GM19328 (cell line): Measurements from ENCODE around the gene TMEM190.

Source experiments
- ATAC-seq: cut with Tn5 transposase; IDR thresholded peaks from one replicate; pipeline ENCODE4 v1.9.1; 2021; ENCODE audit warnings: mild to moderate bottlenecking, moderate library complexity; ENCODE audit not compliant: unreplicated experiment

Gene TMEM190

DNA sequence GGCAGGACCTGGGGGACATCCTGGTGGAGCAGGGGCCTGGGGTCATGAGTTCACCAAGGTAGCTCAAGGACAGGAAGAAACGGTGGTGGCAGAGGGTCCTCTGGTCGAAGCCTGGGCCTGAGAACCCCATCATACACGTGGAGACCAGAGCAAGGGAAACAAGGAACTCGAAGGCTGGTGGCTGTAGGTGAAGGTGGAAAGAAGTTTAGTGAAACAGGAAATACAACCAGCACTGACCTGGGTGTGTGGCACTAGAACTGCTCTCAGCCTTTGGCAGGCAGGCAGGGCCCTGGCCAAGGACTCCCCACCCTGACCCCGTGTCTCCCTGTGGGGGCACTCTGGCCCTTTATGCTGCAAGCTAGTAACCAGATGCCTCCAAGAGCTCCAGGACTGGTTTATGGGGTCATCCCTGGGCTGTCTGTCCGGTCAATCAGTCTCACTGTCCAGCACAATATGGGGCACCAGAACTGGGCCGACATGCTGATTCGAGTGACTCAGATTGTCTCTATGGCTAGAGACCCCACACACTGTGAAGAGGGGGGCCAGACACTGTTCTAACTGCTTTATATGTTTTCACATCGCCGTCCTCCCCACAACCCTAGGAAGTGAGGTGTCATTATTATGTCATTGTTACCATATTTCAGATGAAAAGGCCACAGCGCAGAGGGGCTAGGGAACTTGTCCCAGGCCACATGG is 25.9 kb upstream of the TMEM190 start:
- no peak for ATAC-seq

DNA sequence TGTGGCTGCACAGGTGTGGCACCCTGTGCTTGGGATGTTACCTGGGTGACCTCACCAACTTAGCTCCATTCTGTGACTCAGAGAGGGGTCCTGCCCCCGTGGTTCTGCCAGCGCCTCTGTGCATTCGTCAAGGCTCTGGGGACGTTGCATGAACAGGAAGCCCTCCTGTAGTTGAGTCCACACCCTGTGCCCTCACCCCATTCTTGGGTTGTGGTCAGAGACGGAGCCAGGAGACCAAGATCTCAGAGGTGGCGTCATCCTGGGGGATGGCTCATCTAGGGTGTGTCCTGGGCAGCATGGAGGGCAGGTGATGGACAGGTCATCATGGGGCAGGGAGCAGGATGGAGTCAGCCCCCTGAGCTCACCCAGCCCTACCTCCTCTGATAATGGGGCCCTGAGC is 24.6 kb upstream of the TMEM190 start:
- ATAC-seq: no peak

DNA sequence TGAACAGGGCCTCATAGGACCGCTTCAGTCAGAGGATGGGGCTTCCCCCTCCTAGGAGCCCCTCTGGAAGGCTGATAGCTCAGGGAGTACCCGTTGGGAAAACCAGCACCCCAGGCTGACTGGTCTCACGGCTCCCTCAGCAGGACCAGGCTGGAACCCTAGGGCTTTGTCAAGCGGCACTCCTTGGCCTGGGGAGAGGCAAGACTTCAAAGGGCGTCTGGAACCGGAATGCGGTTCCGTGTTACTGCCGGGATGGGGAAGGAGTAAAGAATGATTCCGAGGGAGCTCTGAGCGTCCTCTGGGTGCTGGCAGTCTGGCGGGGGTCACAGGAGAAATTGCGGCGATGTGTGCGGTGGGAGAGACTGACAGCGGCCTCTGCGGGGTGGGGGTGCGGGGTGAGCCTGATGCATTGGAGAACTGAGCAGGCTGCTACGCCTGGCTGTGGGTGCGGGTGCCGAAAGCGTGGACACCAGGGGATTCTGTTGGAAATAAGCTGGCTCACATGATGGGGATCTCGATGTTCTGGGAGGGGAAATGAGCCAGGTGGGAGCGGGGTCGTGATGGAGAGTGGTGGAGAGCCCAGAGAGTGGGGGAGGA is 24.0 kb upstream of the TMEM190 start:
- ATAC-seq: no peak

DNA sequence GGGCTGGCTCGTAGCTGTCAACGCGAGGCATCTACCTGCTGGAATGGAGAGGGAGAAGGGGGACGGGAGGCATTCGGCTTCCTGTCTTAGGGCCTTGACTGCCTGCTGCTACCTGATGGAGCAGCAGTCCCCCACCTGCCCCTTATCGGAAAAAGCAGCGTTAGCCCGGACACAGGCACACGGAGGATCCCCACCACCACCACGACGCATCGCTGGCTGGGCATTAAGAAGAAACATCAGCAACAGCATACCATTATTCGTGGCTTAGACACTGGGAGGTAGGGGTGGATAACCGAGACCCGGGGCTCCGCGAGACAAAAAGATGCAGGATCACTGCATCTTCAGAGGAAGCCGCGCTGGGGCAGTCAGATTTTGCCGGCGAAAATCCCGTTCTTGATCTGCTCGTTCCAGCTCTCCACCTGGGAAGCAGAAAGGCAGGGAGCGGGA is 23.2 kb upstream of the TMEM190 start:
- ATAC-seq: no peak

DNA sequence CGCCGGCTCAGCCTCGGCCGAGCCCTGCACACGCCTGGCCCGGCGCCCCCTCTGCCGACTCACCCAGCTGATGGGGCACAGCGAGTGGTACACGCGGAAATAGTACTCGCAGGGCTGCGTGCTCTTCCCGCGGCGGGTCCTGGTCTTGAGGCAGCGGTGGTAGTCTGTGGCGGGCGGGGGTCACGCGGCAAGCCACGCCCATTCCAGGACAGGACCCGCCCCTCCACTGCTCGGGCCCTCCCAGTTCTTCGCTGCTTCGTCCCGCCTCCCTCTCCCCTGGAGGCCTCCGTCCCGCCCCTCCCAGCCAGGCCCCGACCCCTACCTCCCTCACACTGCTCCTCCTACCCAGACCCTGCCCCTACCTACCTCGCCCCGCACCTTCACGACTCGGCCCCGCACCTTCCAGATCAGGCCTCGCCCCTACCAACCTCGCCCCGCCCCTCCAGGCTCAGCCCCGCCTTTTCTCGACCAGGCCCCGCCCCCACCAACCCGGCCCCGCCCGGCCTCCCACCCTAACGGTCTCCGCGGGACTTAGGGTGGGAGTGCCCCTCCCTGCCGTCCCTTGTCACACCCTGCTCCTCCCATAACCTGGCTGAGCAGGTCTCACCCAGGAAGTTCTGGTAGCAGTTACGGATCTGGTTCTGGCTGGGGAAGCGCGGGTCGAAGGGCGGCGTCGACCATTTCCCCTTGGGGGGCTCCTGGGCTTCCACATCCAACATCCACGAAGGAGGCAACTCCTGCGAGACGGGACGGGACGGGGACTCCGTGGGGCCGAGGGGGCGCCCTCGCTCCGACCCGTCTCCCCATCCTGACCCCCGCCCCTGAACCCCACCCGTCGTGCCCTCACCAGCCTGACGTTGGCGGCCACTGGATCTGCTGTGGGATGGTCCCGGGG is 22.6 kb upstream of the TMEM190 start:
- ATAC-seq: no peak

DNA sequence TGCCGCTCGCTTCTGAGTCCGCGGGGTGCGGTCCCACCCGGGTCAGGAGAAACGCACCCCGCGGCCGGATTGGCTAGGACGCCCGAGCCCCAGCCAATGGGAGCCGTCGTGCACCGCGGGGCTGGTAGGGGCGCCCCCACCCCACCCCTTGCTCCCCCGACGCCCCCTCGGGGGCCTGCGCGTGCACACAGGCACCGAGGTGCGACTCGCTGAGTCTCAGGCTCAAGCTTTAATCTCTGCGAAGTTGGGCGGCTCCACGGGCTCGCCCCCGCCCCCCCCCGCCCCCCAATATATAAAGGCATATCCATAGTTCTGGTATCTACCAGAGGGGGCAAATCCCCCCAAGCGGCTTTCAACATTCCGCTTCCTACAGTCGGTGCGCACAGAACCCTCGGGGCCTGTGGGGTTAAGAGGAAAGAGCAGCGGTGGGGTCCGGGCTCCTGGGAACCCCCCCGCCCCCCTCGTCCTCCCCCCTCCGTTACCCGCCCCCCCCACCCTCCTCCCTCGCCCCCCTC is 21.9 kb upstream of the TMEM190 start, which contains the start of gene COX6B2:
Gene COX6B2 (minus strand): TSS at position 22 of the 515 bp plus-strand sequence. CDS start 198 bp downstream, outside the sequence.
- ATAC-seq: no peak

DNA sequence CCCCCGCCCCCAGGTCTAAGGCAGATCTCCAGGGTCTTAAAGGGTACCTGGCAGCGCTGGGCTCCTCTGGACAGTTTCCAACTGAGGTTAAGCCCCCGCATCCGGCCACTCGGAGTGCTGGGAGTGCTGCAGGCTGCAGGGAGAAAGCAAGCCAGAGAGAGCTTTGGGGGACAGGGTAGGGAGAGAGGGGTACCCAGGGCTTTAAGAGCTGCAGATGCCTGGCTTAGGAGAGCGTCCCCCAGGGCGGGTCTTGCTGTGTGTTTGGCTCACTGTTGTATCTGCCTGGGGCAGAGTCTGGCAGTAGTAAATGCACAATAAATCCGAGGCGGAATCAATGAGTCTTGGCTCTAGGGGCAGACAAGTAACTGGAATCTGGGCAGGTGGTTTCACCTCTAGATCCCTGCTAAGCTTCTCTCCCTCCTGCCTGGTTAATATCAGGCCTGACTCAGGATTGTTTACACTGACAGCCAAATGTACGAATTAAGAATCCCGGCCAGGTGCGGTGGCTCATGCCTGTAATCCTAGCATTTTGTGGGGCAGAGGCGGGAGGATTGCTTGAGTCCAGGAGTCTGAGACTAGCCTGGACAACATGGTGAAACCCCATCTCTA is 21.3 kb upstream of the TMEM190 start:
- no peak for ATAC-seq

DNA sequence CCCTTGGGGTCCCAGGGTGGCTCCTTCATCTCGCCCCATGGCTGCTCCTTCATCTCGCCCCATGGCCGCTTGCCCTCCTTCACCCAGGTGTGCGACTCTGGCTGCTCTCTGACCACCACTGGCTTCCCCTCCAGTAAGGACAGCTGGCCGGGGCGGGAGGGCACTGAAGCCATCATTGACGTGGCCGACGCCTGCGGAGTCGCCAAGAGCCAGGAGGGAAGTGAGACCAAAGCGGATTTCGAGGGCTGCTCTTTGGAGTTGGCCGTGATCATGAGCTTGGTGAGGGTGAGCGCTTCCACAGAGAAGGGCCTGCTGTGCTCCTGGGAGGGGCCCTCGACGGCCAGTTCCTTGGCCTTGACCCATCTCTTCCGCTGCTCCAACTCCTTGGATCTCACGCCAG is 18.1 kb upstream of the TMEM190 start:
- ATAC-seq: no peak

DNA sequence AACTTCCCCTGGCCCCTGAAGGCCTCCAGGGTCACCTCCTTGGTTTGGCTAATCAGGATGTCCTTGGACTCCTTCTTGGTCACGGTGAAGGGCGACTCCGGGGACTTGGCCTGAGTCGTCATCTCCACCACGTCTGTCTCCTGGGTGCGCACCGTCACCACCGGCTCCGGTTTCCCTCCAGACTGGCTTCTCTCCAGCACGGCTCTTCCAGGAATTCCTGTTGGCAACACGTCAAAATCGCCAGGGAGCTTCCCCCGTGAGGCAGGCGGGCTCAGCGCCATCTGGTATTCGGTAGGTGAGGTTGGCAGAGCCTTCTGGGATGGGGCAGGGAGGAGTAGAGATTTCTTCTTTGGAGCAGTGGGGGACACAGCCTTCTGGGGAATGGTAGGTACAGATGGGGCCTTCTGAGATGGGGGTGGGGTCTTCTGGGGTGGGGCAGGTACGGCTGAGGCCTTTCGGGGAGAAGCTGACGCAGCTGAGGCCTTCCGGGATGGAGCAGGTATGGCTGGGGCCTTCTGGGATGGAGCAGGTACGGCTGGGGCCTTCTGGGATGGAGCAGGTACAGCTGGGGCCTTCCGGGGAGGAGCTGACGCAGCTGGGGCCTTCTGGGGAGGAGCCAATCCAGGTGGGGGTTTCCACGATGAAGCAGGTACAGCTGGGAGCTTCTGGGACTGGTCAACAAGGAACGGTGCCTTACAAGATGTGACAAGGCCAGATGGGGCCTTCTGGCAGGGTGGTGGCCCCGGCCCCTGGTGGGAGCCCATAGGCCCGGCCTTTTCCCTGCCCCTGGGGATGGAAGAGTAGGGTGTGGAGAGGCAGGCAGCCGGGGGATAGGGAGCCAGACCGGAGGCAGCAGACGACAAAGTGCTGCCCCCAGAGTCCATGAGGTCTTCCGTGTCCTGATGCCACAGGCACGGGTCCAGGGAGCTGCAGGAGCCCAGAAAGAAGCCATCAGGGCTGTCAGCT is 17.4 kb upstream of the TMEM190 start:
- no peak for ATAC-seq

DNA sequence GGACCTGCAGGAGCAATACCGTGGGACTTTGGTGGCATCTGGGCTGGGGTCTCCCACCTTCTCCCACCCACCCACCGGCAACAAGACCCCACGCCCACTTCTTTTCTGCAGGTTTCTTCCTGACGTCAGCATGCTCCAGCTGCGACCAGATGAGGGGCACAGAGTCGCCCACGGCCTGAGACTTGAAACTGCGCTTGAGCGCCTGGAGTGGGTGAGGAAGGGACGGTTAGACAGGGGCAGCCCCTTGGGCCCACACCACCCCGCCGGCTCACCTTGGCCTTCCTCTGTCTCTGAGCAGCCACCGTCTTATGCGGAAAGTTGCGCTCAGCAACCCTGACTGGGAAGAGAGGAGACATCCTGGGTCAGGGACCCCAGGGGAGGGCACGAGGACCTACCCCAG is 15.7 kb upstream of the TMEM190 start:
- ATAC-seq: no peak

DNA sequence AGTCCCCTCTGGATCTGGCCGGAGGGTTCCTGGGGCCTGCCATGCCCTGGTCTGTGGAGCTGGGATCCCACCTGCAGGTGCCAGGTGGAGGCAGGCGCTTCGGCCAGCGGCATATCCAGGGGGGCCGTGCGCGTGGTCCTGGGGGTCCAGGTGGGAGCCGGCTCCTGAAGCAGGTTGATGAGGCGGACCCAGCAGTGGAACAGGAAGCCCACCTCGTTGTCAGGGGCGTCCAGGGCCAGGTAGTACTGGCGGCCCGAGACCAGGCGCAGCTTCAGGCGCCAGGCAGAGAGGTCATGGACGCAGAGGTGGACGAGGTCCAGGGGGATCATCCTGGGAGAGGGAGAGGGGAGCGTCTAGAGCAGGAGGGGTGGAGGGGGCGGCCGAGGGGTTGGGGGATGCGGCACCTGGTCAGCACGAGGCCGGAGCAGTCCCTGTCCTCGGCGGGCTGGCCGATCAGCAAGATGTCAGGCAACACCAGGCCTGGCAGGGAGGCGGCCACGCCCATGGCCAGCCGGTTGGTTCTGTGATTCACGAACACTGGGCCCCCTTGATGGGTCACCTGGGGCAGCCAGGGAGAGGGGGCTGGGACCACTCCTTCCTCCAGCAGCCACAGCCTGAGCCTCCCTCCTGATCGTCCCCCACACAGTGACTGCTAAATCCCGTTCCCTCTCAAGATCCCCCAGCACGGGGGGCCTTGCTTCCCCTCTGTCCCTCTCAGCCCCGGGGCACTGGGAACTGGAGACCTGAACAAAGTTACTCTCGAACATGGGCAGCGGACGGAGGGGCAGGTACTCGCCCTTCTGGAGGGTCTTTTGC is 14.2 kb upstream of the TMEM190 start:
- ATAC-seq: no peak

DNA sequence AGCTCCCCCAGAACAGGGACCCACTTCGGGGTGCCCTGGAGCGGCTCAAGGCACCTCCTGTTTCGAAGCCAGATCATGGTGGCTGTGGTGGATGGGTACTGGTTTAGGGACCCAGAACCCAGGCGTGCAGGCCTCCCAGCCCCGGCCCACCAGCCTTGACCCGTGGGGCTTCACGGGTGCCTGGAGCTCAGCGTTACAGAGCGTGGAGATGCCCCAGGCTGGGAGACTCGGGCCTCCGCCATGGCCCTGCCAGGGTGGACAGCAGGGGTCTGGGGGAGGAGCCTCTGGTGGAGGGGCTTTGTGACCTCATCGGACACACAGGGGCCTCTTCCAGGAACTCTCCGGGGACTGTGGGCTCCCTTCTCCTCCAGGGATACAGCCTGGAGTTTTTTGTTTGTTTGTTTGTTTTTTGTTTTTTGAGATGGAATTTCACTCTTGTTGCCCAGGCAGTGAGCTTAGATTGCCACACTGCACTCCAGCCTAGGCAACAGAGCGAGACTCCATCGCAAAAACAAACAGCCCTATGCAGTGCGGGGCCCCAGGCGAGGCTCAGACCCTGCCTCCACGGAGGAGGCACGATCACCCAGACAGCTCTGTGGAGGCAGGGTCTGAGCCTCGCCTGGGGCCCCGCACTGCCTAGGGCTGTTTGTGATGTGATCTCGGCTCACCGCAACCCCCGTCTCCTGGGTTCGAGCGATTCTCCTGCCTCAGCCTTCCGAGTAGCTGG is 13.5 kb upstream of the TMEM190 start, which contains the start of gene GARIN5B:
Gene GARIN5B (minus strand): TSS at position 271 of the 727 bp plus-strand sequence. CDS start 194 bp downstream, at position 77.
- no peak for ATAC-seq

DNA sequence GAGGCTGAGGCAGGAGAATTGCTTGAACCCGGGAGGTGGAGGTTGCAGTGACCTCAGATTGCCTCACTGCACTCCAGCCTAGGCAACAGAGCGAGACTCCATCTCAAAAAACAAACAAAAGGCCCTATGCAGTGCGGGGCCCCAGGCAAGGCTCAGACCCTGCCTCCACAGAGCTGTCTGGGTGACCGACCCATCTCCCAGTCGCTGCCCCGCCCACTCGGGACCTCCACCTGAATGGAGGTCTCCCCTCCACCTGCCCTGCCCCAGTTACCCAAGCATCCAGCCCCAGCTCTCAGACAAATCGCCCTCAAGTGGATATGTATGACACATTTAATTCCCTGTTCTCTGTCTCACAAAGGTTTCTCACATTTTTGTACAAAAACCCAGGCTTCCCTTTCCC is 11.4 kb upstream of the TMEM190 start:
- ATAC-seq: no peak

DNA sequence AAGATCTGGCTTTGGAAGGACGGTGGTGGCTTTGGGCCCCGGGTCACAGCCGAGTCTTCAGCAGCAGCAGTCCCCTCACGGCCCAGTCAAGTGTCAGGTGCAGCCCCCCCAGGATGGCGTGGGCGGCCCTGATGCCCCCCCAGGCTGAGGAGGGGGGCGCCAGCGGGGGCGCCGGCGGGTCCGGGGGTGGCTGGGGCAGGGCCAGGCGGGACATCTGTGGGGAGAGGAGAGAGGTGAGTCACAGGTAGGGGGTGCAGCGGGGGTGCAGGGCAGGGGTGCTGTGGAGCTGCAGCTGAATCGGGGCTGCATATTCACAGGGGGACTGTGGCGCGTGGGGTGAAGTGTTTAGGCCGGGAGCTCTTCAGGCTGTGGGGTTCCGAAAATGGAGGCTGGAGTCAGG is 10.7 kb upstream of the TMEM190 start:
- ATAC-seq: no peak

DNA sequence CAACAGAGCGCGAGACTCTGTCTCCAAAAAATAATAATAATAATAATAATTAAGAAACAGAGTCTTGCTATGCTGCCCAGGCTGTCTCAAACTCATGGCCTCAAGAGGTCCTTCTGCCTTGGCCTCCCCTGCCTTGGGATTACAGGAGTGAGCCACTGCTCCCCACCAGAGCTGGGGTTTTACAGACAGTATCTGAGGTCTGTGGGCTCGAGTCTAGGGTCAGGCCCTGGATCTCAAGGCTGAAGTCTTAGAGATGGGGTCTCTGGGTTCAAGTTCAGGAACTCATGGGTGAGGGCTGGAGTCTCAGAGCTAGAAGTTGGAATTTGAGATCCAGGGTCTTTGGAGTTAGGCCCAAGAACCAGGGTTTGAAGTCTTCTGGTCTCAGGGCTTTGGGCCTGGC is 9.8 kb upstream of the TMEM190 start:
- no peak for ATAC-seq

DNA sequence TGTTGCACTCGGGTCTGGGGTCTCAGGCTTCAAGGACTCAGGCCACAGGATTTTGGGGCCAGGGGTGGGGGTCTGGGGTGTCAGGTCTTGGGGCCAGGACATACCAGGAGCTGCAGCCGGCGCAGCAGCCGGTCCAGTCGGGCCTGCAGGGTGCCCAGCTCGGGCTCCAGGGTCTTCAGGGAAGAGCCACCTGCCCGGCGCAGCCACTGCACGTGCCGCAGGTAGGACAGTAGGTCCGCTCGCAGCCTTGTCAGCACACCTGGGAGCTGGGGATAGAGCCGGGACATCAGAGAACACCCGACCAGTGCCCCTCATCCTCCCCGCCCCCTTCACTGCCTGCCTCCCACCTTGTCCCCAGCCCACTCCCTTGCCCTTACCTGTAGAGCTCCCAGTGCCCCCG is 8.5 kb upstream of the TMEM190 start:
- ATAC-seq: no peak

DNA sequence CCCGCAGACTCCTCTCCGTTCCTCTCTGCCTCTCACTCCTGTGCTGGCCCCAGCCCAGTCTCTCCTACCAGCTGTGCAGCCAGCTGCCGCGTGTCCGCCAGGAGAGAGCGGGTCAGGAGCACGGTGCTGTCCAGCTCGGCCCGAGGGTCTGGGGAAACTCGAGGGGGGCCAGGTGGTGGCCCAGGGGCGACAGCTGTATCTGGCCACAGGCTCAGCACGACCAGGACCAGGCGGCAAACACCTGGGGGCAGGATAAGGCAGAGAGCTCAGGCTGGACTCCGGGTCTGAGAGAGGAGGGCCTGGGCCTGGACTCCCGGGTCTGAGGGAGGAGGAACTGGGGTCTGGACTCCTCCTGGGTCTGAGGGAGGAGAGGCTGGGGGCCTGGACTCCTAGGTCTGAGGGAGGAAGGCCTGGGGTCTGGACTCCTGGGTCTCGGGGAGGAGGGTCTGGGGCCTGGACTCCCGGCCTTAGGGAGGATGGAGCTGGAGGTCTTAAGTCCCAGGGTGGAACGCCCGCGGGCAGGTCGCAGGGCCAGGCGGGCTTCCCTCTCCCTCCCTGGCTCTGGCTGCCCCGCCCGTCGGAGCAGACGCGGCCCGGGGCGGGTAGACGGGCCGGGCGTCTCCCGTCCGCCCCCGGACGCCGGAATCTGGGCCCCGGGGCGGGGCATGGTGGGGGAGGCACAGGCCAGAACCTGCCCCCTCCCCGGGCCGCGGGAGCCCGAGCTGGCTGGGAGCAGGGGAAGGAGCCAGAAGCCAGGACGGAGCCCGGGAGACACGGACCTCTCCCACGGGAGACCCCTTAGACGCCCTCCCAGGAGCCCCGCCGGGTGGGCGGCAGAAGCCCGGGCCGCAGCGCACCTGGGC is 7.7 kb upstream of the TMEM190 start:
- no peak for ATAC-seq
